ENCODE measurements around the gene DNM3. TPM values are rescaled to one million over a fixed set of nuclear protein-coding genes. Genes with fewer than 3 reads are reported as not detected.

The DNM3 gene
- total and polyA plus RNA-seq, 10 of the 15 experiments (the other 5 are each of a cell fraction or from before 2014, with no cell fraction given), result 0.03 to 1.5 (median 0.08) TPM; not detected in 3

DNA sequence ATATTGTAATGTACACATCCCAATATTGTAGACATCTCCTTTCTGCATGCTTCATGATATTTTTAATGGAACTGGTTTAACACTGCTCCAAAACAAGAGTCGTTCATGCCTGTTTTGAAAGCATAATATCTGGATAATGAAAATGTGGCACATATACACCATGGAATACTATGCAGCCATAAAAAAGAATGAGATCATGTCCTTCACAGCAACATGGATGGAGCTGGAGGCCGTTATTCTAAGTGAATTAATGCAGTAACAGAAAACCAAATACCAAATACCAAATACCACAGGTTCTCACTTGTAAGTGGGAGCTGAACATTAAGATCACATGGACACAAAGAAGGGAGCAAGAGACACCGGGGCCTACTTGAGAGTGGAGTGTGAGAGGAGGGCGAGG is 487.0 kb downstream of the DNM3 start:
- Histone ChIP-seq H3K4me1 (ENCODE audit: control insufficient read depth, insufficient read depth, low read length) (no peaks in the 10 kb centered on the region), H3K9me3 (replicated peaks; ENCODE audit: control insufficient read depth, insufficient read depth, low read length) (peaks cover 2% of the 10 kb centered on the region; the same call in 2 of the 3 replicates), H3K79me2 (ENCODE audit: control insufficient read depth, insufficient read depth, low read length) (no peaks in the 10 kb centered on the region), H3K27ac (ENCODE audit: control insufficient read depth, insufficient read depth) (no peak overlapping the region), H3K27me3 (replicated peaks in 1 of 2; ENCODE audit: control insufficient read depth in 2 of 2, insufficient read depth in 2 of 2, low read length in 1 of 2) (no peaks in the 10 kb centered on the region), H3K4me2 (ENCODE audit: control insufficient read depth, insufficient read depth) (no peak overlapping the region), H2AFZ (ENCODE audit: control insufficient read depth, low read depth, low read length) (no peak overlapping the region), H3K9ac (ENCODE audit: control insufficient read depth, insufficient read depth, low read length) (no peak overlapping the region), H3K36me3 (ENCODE audit: control insufficient read depth in 2 of 2, insufficient read depth in 2 of 2, low read length in 1 of 2) (no peaks in the 10 kb centered on the region), H3K4me3 (no peak overlapping the region), H4K20me1 (ENCODE audit: control insufficient read depth, insufficient read depth) (no peaks in the 10 kb centered on the region)
- intact Hi-C loops (cut with micrococcal nuclease; ENCODE audit: unreplicated experiment) (no loop called here), in situ Hi-C loops (cut with MboI) (no loop called here)
- 21% methylated on average over 4 of the region's 4 CpGs for WGBS (ENCODE audit: insufficient coverage, insufficient replicate concordance, low lambda C conversion rate, missing lambda C conversion rate)
- ChIA-PET POLR2A (interaction anchor here (0.6 kb wide), 1 partner anchor 1150 kb away, joined by 3 read pairs; no protein-coding TSS in a partner anchor), RAD21 (ENCODE audit: unreplicated experiment) (no interaction called here), CTCF (no interaction called here), SMC1A (ENCODE audit: uncharacterized antibody, unreplicated experiment) (interaction anchor here (1.9 kb wide), 1 partner anchor 58 kb away, joined by 3 read pairs; no protein-coding TSS in a partner anchor)
- DNase-seq (ENCODE audit: low read depth, low spot score) (no peak), FAIRE-seq (no peak), ATAC-seq (no peak)
- no TSS peak for BruUV-seq (replicated peaks)
- TF ChIP-seq ZNF24 (IDR thresholded peaks at IDR 0.05) (no peak), TARDBP (IDR thresholded peaks at IDR 0.05; ENCODE audit: borderline replicate concordance) (no peak), IKZF1 (conservative IDR thresholded peaks at IDR 0.05) (no peak), SMC3 (IDR thresholded peaks at IDR 0.05; ENCODE audit: borderline replicate concordance, low read length) (no peak), PAX8 (IDR thresholded peaks at IDR 0.05) (no peak), YY1 (IDR thresholded peaks at IDR 0.05; ENCODE audit: low read depth, low read length) (no peak), YBX1 (IDR thresholded peaks at IDR 0.05) (no peak), MEF2A (IDR thresholded peaks at IDR 0.05; ENCODE audit: insufficient read depth, low read depth, low read length) (no peak), GABPA (IDR thresholded peaks at IDR 0.05; ENCODE audit: low read depth) (no peak), BHLHE40 (IDR thresholded peaks at IDR 0.05; ENCODE audit: borderline replicate concordance in 1 of 2, low read depth in 2 of 2, low read length in 1 of 2) (no peak), LARP7 (IDR thresholded peaks at IDR 0.05) (no peak), ATF3 (IDR thresholded peaks at IDR 0.05; ENCODE audit: borderline replicate concordance, extremely low read depth, low read depth, low read length) (no peak), TCF7 (IDR thresholded peaks at IDR 0.05; ENCODE audit: borderline replicate concordance) (no peak), NFXL1 (IDR thresholded peaks at IDR 0.05; ENCODE audit: borderline replicate concordance) (no peak), SPI1 (IDR thresholded peaks at IDR 0.05; ENCODE audit: borderline replicate concordance, insufficient read depth, low read depth, low read length) (no peak)
- TF ChIP-seq, protein P1, sequence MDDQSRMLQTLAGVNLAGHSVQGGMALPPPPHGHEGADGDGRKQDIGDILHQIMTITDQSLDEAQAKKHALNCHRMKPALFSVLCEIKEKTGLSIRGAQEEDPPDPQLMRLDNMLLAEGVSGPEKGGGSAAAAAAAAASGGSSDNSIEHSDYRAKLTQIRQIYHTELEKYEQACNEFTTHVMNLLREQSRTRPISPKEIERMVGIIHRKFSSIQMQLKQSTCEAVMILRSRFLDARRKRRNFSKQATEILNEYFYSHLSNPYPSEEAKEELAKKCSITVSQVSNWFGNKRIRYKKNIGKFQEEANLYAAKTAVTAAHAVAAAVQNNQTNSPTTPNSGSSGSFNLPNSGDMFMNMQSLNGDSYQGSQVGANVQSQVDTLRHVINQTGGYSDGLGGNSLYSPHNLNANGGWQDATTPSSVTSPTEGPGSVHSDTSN (IDR thresholded peaks at IDR 0.05; ENCODE audit: insufficient replicate concordance, low read depth, low read length), result no peak
- TF ChIP-seq, protein P2, sequence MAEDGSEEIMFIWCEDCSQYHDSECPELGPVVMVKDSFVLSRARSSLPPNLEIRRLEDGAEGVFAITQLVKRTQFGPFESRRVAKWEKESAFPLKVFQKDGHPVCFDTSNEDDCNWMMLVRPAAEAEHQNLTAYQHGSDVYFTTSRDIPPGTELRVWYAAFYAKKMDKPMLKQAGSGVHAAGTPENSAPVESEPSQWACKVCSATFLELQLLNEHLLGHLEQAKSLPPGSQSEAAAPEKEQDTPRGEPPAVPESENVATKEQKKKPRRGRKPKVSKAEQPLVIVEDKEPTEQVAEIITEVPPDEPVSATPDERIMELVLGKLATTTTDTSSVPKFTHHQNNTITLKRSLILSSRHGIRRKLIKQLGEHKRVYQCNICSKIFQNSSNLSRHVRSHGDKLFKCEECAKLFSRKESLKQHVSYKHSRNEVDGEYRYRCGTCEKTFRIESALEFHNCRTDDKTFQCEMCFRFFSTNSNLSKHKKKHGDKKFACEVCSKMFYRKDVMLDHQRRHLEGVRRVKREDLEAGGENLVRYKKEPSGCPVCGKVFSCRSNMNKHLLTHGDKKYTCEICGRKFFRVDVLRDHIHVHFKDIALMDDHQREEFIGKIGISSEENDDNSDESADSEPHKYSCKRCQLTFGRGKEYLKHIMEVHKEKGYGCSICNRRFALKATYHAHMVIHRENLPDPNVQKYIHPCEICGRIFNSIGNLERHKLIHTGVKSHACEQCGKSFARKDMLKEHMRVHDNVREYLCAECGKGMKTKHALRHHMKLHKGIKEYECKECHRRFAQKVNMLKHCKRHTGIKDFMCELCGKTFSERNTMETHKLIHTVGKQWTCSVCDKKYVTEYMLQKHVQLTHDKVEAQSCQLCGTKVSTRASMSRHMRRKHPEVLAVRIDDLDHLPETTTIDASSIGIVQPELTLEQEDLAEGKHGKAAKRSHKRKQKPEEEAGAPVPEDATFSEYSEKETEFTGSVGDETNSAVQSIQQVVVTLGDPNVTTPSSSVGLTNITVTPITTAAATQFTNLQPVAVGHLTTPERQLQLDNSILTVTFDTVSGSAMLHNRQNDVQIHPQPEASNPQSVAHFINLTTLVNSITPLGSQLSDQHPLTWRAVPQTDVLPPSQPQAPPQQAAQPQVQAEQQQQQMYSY (CRISPR knock-in tag; IDR thresholded peaks at IDR 0.05), result no peak
- TF ChIP-seq, protein P3, sequence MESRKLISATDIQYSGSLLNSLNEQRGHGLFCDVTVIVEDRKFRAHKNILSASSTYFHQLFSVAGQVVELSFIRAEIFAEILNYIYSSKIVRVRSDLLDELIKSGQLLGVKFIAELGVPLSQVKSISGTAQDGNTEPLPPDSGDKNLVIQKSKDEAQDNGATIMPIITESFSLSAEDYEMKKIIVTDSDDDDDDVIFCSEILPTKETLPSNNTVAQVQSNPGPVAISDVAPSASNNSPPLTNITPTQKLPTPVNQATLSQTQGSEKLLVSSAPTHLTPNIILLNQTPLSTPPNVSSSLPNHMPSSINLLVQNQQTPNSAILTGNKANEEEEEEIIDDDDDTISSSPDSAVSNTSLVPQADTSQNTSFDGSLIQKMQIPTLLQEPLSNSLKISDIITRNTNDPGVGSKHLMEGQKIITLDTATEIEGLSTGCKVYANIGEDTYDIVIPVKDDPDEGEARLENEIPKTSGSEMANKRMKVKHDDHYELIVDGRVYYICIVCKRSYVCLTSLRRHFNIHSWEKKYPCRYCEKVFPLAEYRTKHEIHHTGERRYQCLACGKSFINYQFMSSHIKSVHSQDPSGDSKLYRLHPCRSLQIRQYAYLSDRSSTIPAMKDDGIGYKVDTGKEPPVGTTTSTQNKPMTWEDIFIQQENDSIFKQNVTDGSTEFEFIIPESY (IDR thresholded peaks at IDR 0.05), result no peak

Data from GM12878 (cell line).